H1 (cell line): ENCODE measurements around the gene PFN3. TPM values are rescaled to one million over a fixed set of nuclear protein-coding genes. Genes with fewer than 3 reads are reported as not detected.

Experiments
- CTCF ChIA-PET: fragments of 300-600 bp; sonication (Branson Sonifier 250); formaldehyde crosslinking; loops from one replicate; lab custom pipeline; 2021; ENCODE audit not compliant: partially characterized antibody; lab: Charles Lee
- POLR2A ChIA-PET: fragments of 300-600 bp; sonication (Branson Sonifier 250); formaldehyde crosslinking; loops from one replicate; lab custom pipeline; 2021; ENCODE audit warnings: inconsistent platforms; ENCODE audit not compliant: partially characterized antibody; lab: Charles Lee
- DNase-seq, 2 experiments: peaks; one replicate each; pipeline versions ENCODE4 v3.0.0 to v3.0.0-alpha.2; 2010 to 2022; ENCODE audit warnings: low spot score in 2 of 2, low read depth in 1 of 2, mixed read lengths in 1 of 2
- FAIRE-seq: peaks from 2 replicates; lab custom pipeline; 2011; peaks lifted over from hg19 to GRCh38; lab: Jason Lieb, UNC
- H2AFZ ChIP-seq: 2 replicates; pipeline ENCODE4 v1.8.1; 2012; ENCODE audit warnings: low read length, inconsistent platforms
- H2AK5ac ChIP-seq: 2 replicates; pipeline ENCODE4 v1.6.1; 2013; ENCODE audit warnings: low read depth, low read length
- H2BK120ac ChIP-seq: replicated peaks from 2 replicates; pipeline ENCODE3; 2013; ENCODE audit warnings: low read depth, low read length, inconsistent platforms
- H2BK12ac ChIP-seq: 2 replicates; pipeline ENCODE4 v1.6.1; 2013; ENCODE audit warnings: low read depth, low read length
- H2BK15ac ChIP-seq: 2 replicates; pipeline ENCODE4 v1.6.1; 2013; ENCODE audit warnings: low read length
- H2BK20ac ChIP-seq: 2 replicates; pipeline ENCODE4 v1.6.1; 2013; ENCODE audit warnings: low read length
- H2BK5ac ChIP-seq: 2 replicates; pipeline ENCODE4 v1.6.1; 2013; ENCODE audit warnings: low read depth, low read length
- H3K14ac ChIP-seq: 2 replicates; pipeline ENCODE4 v1.6.1; 2013; ENCODE audit warnings: inconsistent platforms; ENCODE audit not compliant: insufficient read length
- H3K18ac ChIP-seq: 2 replicates; pipeline ENCODE4 v1.6.1; 2013; ENCODE audit warnings: low read length; ENCODE audit errors: extremely low read depth
- H3K23ac ChIP-seq: 2 replicates; pipeline ENCODE4 v1.6.1; 2013; ENCODE audit warnings: inconsistent platforms; ENCODE audit not compliant: insufficient read length
- H3K23me2 ChIP-seq: 2 replicates; pipeline ENCODE4 v1.6.1; 2013; ENCODE audit warnings: low read depth, low read length
- H3K27ac ChIP-seq: 2 replicates; pipeline ENCODE4 v1.6.1; 2011; ENCODE audit warnings: low read depth, low read length, inconsistent platforms
- H3K27me3 ChIP-seq, 4 experiments: replicated peaks in 1 of 4; 1 replicate in 1 of 4; 2 replicates in 3 of 4; pipeline versions ENCODE4 v1.6.1 to v1.8.1; 2011 to 2013; ENCODE audit warnings: low read length in 3 of 4, mild to moderate bottlenecking in 3 of 4, inconsistent platforms in 2 of 4, mixed read lengths in 2 of 4, moderate library complexity in 1 of 4; ENCODE audit not compliant: control insufficient read depth in 3 of 4, insufficient read depth in 3 of 4; ENCODE audit errors: extremely low read depth in 1 of 4
- H3K36me3 ChIP-seq, 4 experiments: 2 replicates each; pipeline versions ENCODE4 v1.6.1 to v1.8.1; 2011 to 2013; ENCODE audit warnings: mild to moderate bottlenecking in 4 of 4, low read length in 3 of 4, moderate library complexity in 2 of 4, control low read depth in 1 of 4, inconsistent platforms in 1 of 4; ENCODE audit not compliant: insufficient read depth in 4 of 4, control insufficient read depth in 2 of 4
- H3K4ac ChIP-seq: replicated peaks from 2 replicates; pipeline ENCODE3; 2013; ENCODE audit warnings: low read length, low read depth, mixed read lengths, inconsistent platforms; ENCODE audit not compliant: insufficient read length
- H3K4me1 ChIP-seq, 4 experiments: replicated peaks in 1 of 4; 1 replicate in 1 of 4; 2 replicates in 3 of 4; pipeline versions ENCODE4 v1.6.1 to v1.8.1; 2011 to 2013; ENCODE audit warnings: low read length in 3 of 4, inconsistent platforms in 2 of 4, mixed read lengths in 1 of 4; ENCODE audit not compliant: insufficient read depth in 4 of 4, control insufficient read depth in 3 of 4
- H3K4me2 ChIP-seq, 2 experiments: 2 replicates each; pipeline versions ENCODE4 v1.6.1 to v1.8.1; 2011 to 2013; ENCODE audit warnings: low read depth in 2 of 2, low read length in 2 of 2, control low read depth in 1 of 2, inconsistent platforms in 1 of 2, mild to moderate bottlenecking in 1 of 2; ENCODE audit not compliant: insufficient read depth in 1 of 2
- H3K4me3 ChIP-seq, 4 experiments: fragments of 200-600, 300-600 bp in 1 of 4; sonication (generic), shearing (Covaris generic), sonication (Bioruptor Twin) in 1 of 4; 2 replicates each; pipeline versions ENCODE4 v1.5.1 to v1.8.1; 2011 to 2016; ENCODE audit warnings: low read length in 4 of 4, low read depth in 3 of 4, control low read depth in 2 of 4, inconsistent platforms in 2 of 4, mild to moderate bottlenecking in 2 of 4, mixed read lengths in 1 of 4, moderate library complexity in 1 of 4; ENCODE audit not compliant: insufficient read depth in 2 of 4; ENCODE audit errors: extremely low read depth in 1 of 4
- H3K56ac ChIP-seq: replicated peaks from 2 replicates; pipeline ENCODE3; 2013; ENCODE audit warnings: low read depth, mild to moderate bottlenecking, mixed read lengths, low read length, inconsistent platforms; ENCODE audit not compliant: insufficient read length
- H3K79me1 ChIP-seq: 2 replicates; pipeline ENCODE4 v1.6.1; 2013; ENCODE audit warnings: low read depth, low read length, control low read depth
- H3K79me2 ChIP-seq, 2 experiments: 2 replicates each; pipeline versions ENCODE4 v1.6.1 to v1.8.1; 2012 to 2013; ENCODE audit warnings: low read length in 2 of 2, mild to moderate bottlenecking in 2 of 2, inconsistent platforms in 1 of 2; ENCODE audit not compliant: insufficient read depth in 2 of 2, control insufficient read depth in 1 of 2
- H3K9ac ChIP-seq, 4 experiments: replicated peaks in 1 of 4; 1 replicate in 1 of 4; 2 replicates in 3 of 4; pipeline versions ENCODE4 v1.6.1 to v1.8.1; 2011 to 2013; ENCODE audit warnings: low read depth in 3 of 4, low read length in 3 of 4, control low read depth in 2 of 4, mild to moderate bottlenecking in 2 of 4, moderate library complexity in 2 of 4, inconsistent platforms in 1 of 4; ENCODE audit errors: extremely low read depth in 1 of 4
- H3K9me3 ChIP-seq, 2 experiments: 2 replicates each; pipeline versions ENCODE4 v1.6.1 to v1.8.1; 2012 to 2013; ENCODE audit warnings: mild to moderate bottlenecking in 2 of 2, moderate library complexity in 2 of 2, control low read depth in 1 of 2, inconsistent platforms in 1 of 2, low read depth in 1 of 2, low read length in 1 of 2, mixed read lengths in 1 of 2; ENCODE audit not compliant: insufficient read depth in 2 of 2
- H4K20me1 ChIP-seq, 2 experiments: replicated peaks in 1 of 2; 2 replicates each; pipeline versions ENCODE3 to v1.8.1; 2011 to 2013; ENCODE audit warnings: inconsistent platforms in 2 of 2, low read length in 2 of 2, mild to moderate bottlenecking in 1 of 2; ENCODE audit not compliant: insufficient read depth in 2 of 2, control insufficient read depth in 1 of 2
- H4K5ac ChIP-seq: 2 replicates; pipeline ENCODE4 v1.6.1; 2013; ENCODE audit warnings: low read length, low read depth, mixed read lengths, inconsistent platforms; ENCODE audit not compliant: insufficient read length
- H4K8ac ChIP-seq: 2 replicates; pipeline ENCODE4 v1.8.0; 2013; ENCODE audit warnings: mild to moderate bottlenecking, moderate library complexity, low read length, inconsistent platforms; ENCODE audit not compliant: insufficient read depth; ENCODE audit errors: extremely low read depth
- H4K91ac ChIP-seq: replicated peaks from 2 replicates; pipeline ENCODE3; 2013; ENCODE audit warnings: low read length, mixed read lengths, inconsistent platforms; ENCODE audit not compliant: insufficient read length
- SIN3A ChIP-seq, 2 experiments: IDR thresholded peaks in 1 of 2; conservative IDR thresholded peaks in 1 of 2; 2 replicates each; pipeline ENCODE4 v1.6.1; 2011 to 2012; ENCODE audit warnings: low read length in 2 of 2, improper control_type of control experiment in 1 of 2, low read depth in 1 of 2, mild to moderate bottlenecking in 1 of 2
- TCF12 ChIP-seq: IDR thresholded peaks from 2 replicates; pipeline ENCODE4 v1.6.1; 2011; ENCODE audit warnings: low read depth, mild to moderate bottlenecking, low read length
- WGBS, 2 experiments: shearing (Covaris generic) in 1 of 2; methylation state at CpG; one replicate each; pipeline versions ENCODE4 v1.1.6 to v1.1.7; 2013 to 2015; ENCODE audit warnings: low lambda C conversion rate in 2 of 2, mixed read lengths in 2 of 2, inconsistent platforms in 1 of 2, low coverage in 1 of 2, missing lambda C conversion rate in 1 of 2; ENCODE audit not compliant: insufficient replicate concordance in 2 of 2, insufficient coverage in 1 of 2, insufficient read length in 1 of 2; ENCODE audit errors: extremely low coverage in 1 of 2, missing lambda C conversion rate in 1 of 2; 5-methylcytosine and 5-hydroxymethylcytosine counted together
- polyA plus RNA-seq, 7 experiments: library from polyadenylated mRNA; depleted of rRNA in 3 of 7; stranded (reverse) in 5 of 7; unstranded in 2 of 7; fragments of >200 nt in 5 of 7; fragments of 200-250 nt in 2 of 7; gene quantifications; 1 replicate in 5 of 7; 2 replicates in 1 of 7; 4 replicates in 1 of 7; pipeline versions ENCODE4 v1.2.1 to v1.2.3, GENCODE V29; 2011 to 2013; ENCODE audit warnings: missing spikeins in 2 of 7, mixed read lengths in 2 of 7
- total RNA-seq: library from RNA; stranded (reverse); fragmentation: NEBNext Ultra II Directional; extraction: Animal tissue kit (Norgen Biotek cat#: 25700); gene quantifications from 2 replicates; pipeline ENCODE4 v1.2.1, GENCODE V29; 2021
- TF ChIP-seq, protein P1 (sequence below): IDR thresholded peaks from 2 replicates; pipeline ENCODE4 v1.6.1; 2012; ENCODE audit warnings: inconsistent platforms

The PFN3 gene
- total and polyA plus RNA-seq, 2 of the 8 experiments (the other 6 are each of a cell fraction or from before 2014, with no cell fraction given) = not detected

DNA sequence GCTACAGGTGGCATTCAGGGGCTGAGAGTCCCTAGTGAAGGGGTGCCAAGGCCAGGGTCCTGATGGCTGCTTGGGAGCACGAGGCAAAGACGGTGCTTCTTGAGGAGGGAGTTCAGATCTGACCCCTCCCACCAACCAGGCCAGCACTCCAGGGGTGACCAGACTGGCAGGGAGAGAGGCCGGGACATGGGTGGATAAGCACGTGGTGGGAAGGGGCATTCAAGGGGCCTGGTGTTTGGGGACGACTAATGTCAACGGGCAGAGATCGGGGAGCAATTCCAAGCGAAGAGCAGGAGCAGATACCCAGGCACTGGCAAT, 38.2 kb downstream of the PFN3 start:
- Histone ChIP-seq H3K9me3 (no peaks in the 10 kb centered on the region), H3K36me3 (no peaks in the 10 kb centered on the region), H4K91ac (peak overlapping the region; percentile 98), H2BK120ac (peak overlapping the region; percentile 47), H3K4me3 (peak overlapping the region in 3 of 4 experiments; percentile 48 to 69 (median 49); a peak in 5 of 8 replicates), H2AFZ (no peak overlapping the region), H3K14ac (no peak overlapping the region), H4K5ac (peak overlapping the region; percentile 13), H2BK12ac (peak overlapping the region; percentile 87; the same call in 1 of the 2 replicates), H3K79me2 (no peaks in the 10 kb centered on the region), H3K9ac (no peak overlapping the region), H4K8ac (no peak overlapping the region; the same call in 1 of the 2 replicates), H3K56ac (no peak overlapping the region), H2AK5ac (no peak overlapping the region), H2BK5ac (0 out of 2 replicates have a peak overlapping the region, but pooled peaks have one; percentile 96), H3K23me2 (peaks cover 10% of the 10 kb centered on the region; the same call in 1 of the 2 replicates), H3K23ac (no peak overlapping the region), H3K79me1 (no peaks in the 10 kb centered on the region), H3K4me2 (peak overlapping the region; percentile 70 to 80), H3K27me3 (peaks cover 0 to 5% (median 3%) of the 10 kb centered on the region in 4 experiments; a peak in 4 of 7 replicates), H3K4ac (peak overlapping the region; percentile 65), H4K20me1 (no peaks in the 10 kb centered on the region), H2BK20ac (no peak overlapping the region), H3K27ac (no peak overlapping the region), H2BK15ac (peak overlapping the region; percentile 1; the same call in 1 of the 2 replicates), H3K4me1 (peaks cover 2 to 22% (median 18%) of the 10 kb centered on the region in 4 experiments), H3K18ac (peak overlapping the region; percentile 44; the same call in 1 of the 2 replicates)
- ChIA-PET CTCF (interaction anchor here (0.6 to 15.6 kb wide), 7 partner anchors 8 to 1780 kb away, joined by 3 to 251 read pairs (median 20); partner anchors contain the start of genes LMAN2 and MXD3), POLR2A (interaction anchor here (1.0 to 3.1 kb wide), 5 partner anchors 11 to 93 kb away, joined by 3 to 25 read pairs (median 3); partner anchors contain the start of gene LMAN2)
- no peak for DNase-seq
- TF ChIP-seq, protein P1, sequence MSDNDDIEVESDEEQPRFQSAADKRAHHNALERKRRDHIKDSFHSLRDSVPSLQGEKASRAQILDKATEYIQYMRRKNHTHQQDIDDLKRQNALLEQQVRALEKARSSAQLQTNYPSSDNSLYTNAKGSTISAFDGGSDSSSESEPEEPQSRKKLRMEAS = peak; percentile 37; the same call in 1 of the 2 replicates
- TF ChIP-seq SIN3A (conservative IDR thresholded peaks at IDR 0.05 in 1 of 2, IDR thresholded peaks at IDR 0.05 in 1 of 2; ENCODE audit: low read depth in 1 of 2, low read length in 2 of 2) (0 out of 4 replicates have a peak, but pooled peaks of 1 of the 2 experiments have one; percentile 5), TCF12 (no peak)
- WGBS, 2 experiments = 30% methylated on average over 8 of the region's 8 CpGs; no CpG with 5 or more reads in 1 of the 2 experiments
- FAIRE-seq = no peak
